Amniotic epithelial cell (primary cell): Measurements from ENCODE around the gene LYPD6B.
A peak's percentile ranks its signal among the peaks of the same experiment; 100 is the strongest.

Experiments used
- DNase-seq: peaks from one replicate; pipeline ENCODE4 v3.0.0-alpha.2; 2010; ENCODE audit warnings: low read depth

Gene LYPD6B

GRCh38 chr2:149076863-149077412 is 38.4 kb downstream of the LYPD6B start:
- no peak for DNase-seq

GRCh38 chr2:149077861-149078260 is 39.4 kb downstream of the LYPD6B start:
- DNase-seq: no peak

- no peak for DNase-seq
These were observed 41.6 kb downstream of the LYPD6B start for GRCh38 chr2:149080099-149080498.

GRCh38 chr2:149080971-149081370 is 42.5 kb downstream of the LYPD6B start:
- no peak for DNase-seq

GRCh38 chr2:149082079-149082478 is 43.6 kb downstream of the LYPD6B start:
- no peak for DNase-seq

- DNase-seq: no peak
These were observed 44.2 kb downstream of the LYPD6B start for GRCh38 chr2:149082735-149083134.

GRCh38 chr2:149084924-149085795 is 46.7 kb downstream of the LYPD6B start:
- DNase-seq: peak; percentile 64

- no peak for DNase-seq
These were observed 49.3 kb downstream of the LYPD6B start for GRCh38 chr2:149087751-149088150.

GRCh38 chr2:149089068-149089467 is 50.6 kb downstream of the LYPD6B start:
- no peak for DNase-seq

GRCh38 chr2:149090706-149091105 is 52.2 kb downstream of the LYPD6B start:
- DNase-seq: peak; percentile 62

- no peak for DNase-seq
These were observed 55.1 kb downstream of the LYPD6B start for GRCh38 chr2:149093579-149093978.

- DNase-seq: peak; percentile 93
These were observed 55.9 kb downstream of the LYPD6B start for GRCh38 chr2:149094217-149095015.

GRCh38 chr2:149098701-149099100 is 60.2 kb downstream of the LYPD6B start:
- DNase-seq: peak; percentile 31

- DNase-seq: no peak
These were observed 60.8 kb downstream of the LYPD6B start for GRCh38 chr2:149099298-149099697.

- DNase-seq: no peak
These were observed 62.5 kb downstream of the LYPD6B start for GRCh38 chr2:149100739-149101699.

GRCh38 chr2:149101818-149102217 is 63.3 kb downstream of the LYPD6B start:
- no peak for DNase-seq

GRCh38 chr2:149103081-149103620 is 64.7 kb downstream of the LYPD6B start:
- no peak for DNase-seq

- peak; percentile 64 for DNase-seq
These were observed 65.7 kb downstream of the LYPD6B start for GRCh38 chr2:149104221-149104620.

GRCh38 chr2:149112068-149112467 is 73.6 kb downstream of the LYPD6B start:
- DNase-seq: no peak

GRCh38 chr2:149112713-149113112 is 74.2 kb downstream of the LYPD6B start:
- DNase-seq: no peak

- no peak for DNase-seq
These were observed 77.3 kb downstream of the LYPD6B start for GRCh38 chr2:149115781-149116180.
